Measurements from ENCODE around the gene GRIP1.

GRIP1 gene

GRCh38 chr12:66365718-66366490, 313.0 kb downstream of the GRIP1 start:
- FAIRE-seq = no peak

- no peak for FAIRE-seq
Observed at GRCh38 chr12:66361703-66362102, 317.2 kb downstream of the GRIP1 start.

- no peak for FAIRE-seq
Observed at GRCh38 chr12:66359300-66359699, 319.6 kb downstream of the GRIP1 start.

GRCh38 chr12:66354291-66354690, 324.6 kb downstream of the GRIP1 start:
- no peak for FAIRE-seq

- FAIRE-seq = no peak
Observed at GRCh38 chr12:66352899-66353298, 326.0 kb downstream of the GRIP1 start.

GRCh38 chr12:66352197-66352596, 326.7 kb downstream of the GRIP1 start:
- no peak for FAIRE-seq

GRCh38 chr12:66351301-66351700, 327.6 kb downstream of the GRIP1 start:
- no peak for FAIRE-seq

GRCh38 chr12:66345956-66346355, 332.9 kb downstream of the GRIP1 start:
- FAIRE-seq = no peak

- no peak for FAIRE-seq
Observed at GRCh38 chr12:66345212-66345611, 333.7 kb downstream of the GRIP1 start.

GRCh38 chr12:66341126-66341525, 337.8 kb downstream of the GRIP1 start:
- FAIRE-seq = no peak

- no peak for FAIRE-seq
Observed at GRCh38 chr12:66340131-66340530, 338.7 kb downstream of the GRIP1 start.

- no peak for FAIRE-seq
Observed at GRCh38 chr12:66337381-66338010, 341.4 kb downstream of the GRIP1 start.

- FAIRE-seq = no peak
Observed at GRCh38 chr12:66335746-66336145, 343.1 kb downstream of the GRIP1 start.

- FAIRE-seq = no peak
Observed at GRCh38 chr12:66331814-66332213, 347.1 kb downstream of the GRIP1 start.

GRCh38 chr12:66331016-66331415, 347.9 kb downstream of the GRIP1 start:
- no peak for FAIRE-seq

- FAIRE-seq = no peak
Observed at GRCh38 chr12:66329941-66330340, 348.9 kb downstream of the GRIP1 start.

- FAIRE-seq = no peak
Observed at GRCh38 chr12:66323017-66323416, 355.9 kb downstream of the GRIP1 start.

GRCh38 chr12:66321435-66321834, 357.4 kb downstream of the GRIP1 start:
- FAIRE-seq = no peak

GRCh38 chr12:66320996-66321395, 357.9 kb downstream of the GRIP1 start:
- no peak for FAIRE-seq

GRCh38 chr12:66319266-66319954, 359.5 kb downstream of the GRIP1 start:
- FAIRE-seq = no peak

- no peak for FAIRE-seq
Observed at GRCh38 chr12:66314278-66314677, 364.6 kb downstream of the GRIP1 start.

- FAIRE-seq = no peak
Observed at GRCh38 chr12:66312189-66312588, 366.7 kb downstream of the GRIP1 start.

- no peak for FAIRE-seq
Observed at GRCh38 chr12:66309606-66310005, 369.3 kb downstream of the GRIP1 start.

GRCh38 chr12:66304296-66304900, 374.5 kb downstream of the GRIP1 start:
- no peak for FAIRE-seq

Data from G401.6 (cell line).